Caco-2 (cell line): Measurements from ENCODE around the gene CFAP92. TPM values are rescaled to one million over a fixed set of nuclear protein-coding genes. Genes with fewer than 3 reads are reported as not detected.

ENCODE experiments used
- BruUV-seq: library from RNA; stranded (reverse); fragments of 400-500 nt; replicated peaks from 2 replicates; lab custom pipeline; 2021; lab: Mats Ljungman, UMichigan
- CTCF ChIA-PET: fragments of 300-600 bp; sonication (Branson Sonifier 250); formaldehyde crosslinking; loops from one replicate; lab custom pipeline; 2022; ENCODE audit warnings: antibody characterized with exemption; lab: Charles Lee
- POLR2A ChIA-PET: fragments of 300-600 bp; sonication (Branson Sonifier 250); formaldehyde crosslinking; loops from one replicate; lab custom pipeline; 2022; ENCODE audit warnings: antibody characterized with exemption; lab: Charles Lee
- DNase-seq, 2 experiments: peaks; one replicate each; pipeline versions ENCODE4 v3.0.0 to v3.0.0-alpha.2; 2020 to 2022
- H3K27me3 ChIP-seq: replicated peaks from 2 replicates; pipeline ENCODE4 v1.6.0; 2011; ENCODE audit warnings: low read length; ENCODE audit not compliant: control insufficient read depth, insufficient read depth
- H3K36me3 ChIP-seq: 2 replicates; pipeline ENCODE4 v1.5.1; 2011; ENCODE audit warnings: low read length; ENCODE audit not compliant: control insufficient read depth, insufficient read depth
- H3K4me1 ChIP-seq: fragments of 250-450 bp; sonication (Bioruptor Pico); 2 replicates; pipeline ENCODE4 v1.5.1; 2020; ENCODE audit warnings: mild to moderate bottlenecking
- H3K4me3 ChIP-seq: 2 replicates; pipeline ENCODE4 v1.5.1; 2011; ENCODE audit warnings: low read depth, mild to moderate bottlenecking, control low read depth, low read length
- H3K9me3 ChIP-seq: fragments of 250-450 bp; sonication (Bioruptor Pico); 2 replicates; pipeline ENCODE4 v1.5.1; 2020; ENCODE audit warnings: mild to moderate bottlenecking, moderate library complexity
- H3K27ac Mint-ChIP-seq: one replicate; pipeline ENCODE4 v1.8.0; 2022; ENCODE audit warnings: mixed read lengths; ENCODE audit not compliant: unreplicated experiment
- H3K27me3 Mint-ChIP-seq: one replicate; pipeline ENCODE4 v1.8.0; 2022; ENCODE audit warnings: mixed read lengths; ENCODE audit not compliant: insufficient read depth, unreplicated experiment
- H3K36me3 Mint-ChIP-seq: one replicate; pipeline ENCODE4 v1.8.0; 2022; ENCODE audit warnings: mild to moderate bottlenecking, mixed read lengths; ENCODE audit not compliant: insufficient read depth, unreplicated experiment
- H3K4me1 Mint-ChIP-seq: one replicate; pipeline ENCODE4 v1.8.0; 2022; ENCODE audit warnings: low read depth, mixed read lengths; ENCODE audit not compliant: unreplicated experiment
- H3K4me3 Mint-ChIP-seq: one replicate; pipeline ENCODE4 v1.8.0; 2022; ENCODE audit warnings: mild to moderate bottlenecking, moderate library complexity, mixed read lengths; ENCODE audit not compliant: unreplicated experiment
- H3K9me3 Mint-ChIP-seq: one replicate; pipeline ENCODE4 v1.8.0; 2022; ENCODE audit warnings: mixed read lengths; ENCODE audit not compliant: unreplicated experiment
- CTCF ChIP-seq, 2 experiments: fragments of 200-600 bp in 1 of 2; IDR thresholded peaks; 1 replicate in 1 of 2; 2 replicates in 1 of 2; pipeline versions ENCODE4 v1.5.1 to v1.8.0; 2011 to 2022; ENCODE audit warnings: antibody characterized with exemption in 1 of 2, control low read depth in 1 of 2, inconsistent platforms in 1 of 2, low read depth in 1 of 2, low read length in 1 of 2, mild to moderate bottlenecking in 1 of 2, moderate library complexity in 1 of 2; ENCODE audit not compliant: insufficient read depth in 1 of 2, severe bottlenecking in 1 of 2, unreplicated experiment in 1 of 2
- intact Hi-C: fragments of 100-400 bp; cut with micrococcal nuclease; formaldehyde crosslinking; loops from one replicate; pipeline ENCODE4 v1.10.0; 2022; ENCODE audit not compliant: unreplicated experiment
- total RNA-seq: library from RNA; stranded (reverse); gene quantifications from 2 replicates; pipeline ENCODE4 v1.2.3, GENCODE V29; 2022

Gene CFAP92
- total RNA-seq, 1 experiment from 2014 or later: 5.9 TPM

GRCh38 chr3:128864351-128864811 lies 129.5 kb downstream of the CFAP92 start:
- no peak for DNase-seq
- no peak overlapping the region for H3K4me3 Mint-ChIP-seq
- ChIA-PET POLR2A (no interaction called here), CTCF (no interaction called here)
- H3K27me3 Mint-ChIP-seq: no peaks in the 10 kb centered on the region
- H3K27ac Mint-ChIP-seq: no peak overlapping the region
- Histone ChIP-seq H3K4me3 (no peak overlapping the region), H3K4me1 (no peaks in the 10 kb centered on the region), H3K9me3 (peaks cover 12% of the 10 kb centered on the region), H3K36me3 (no peaks in the 10 kb centered on the region), H3K27me3 (no peaks in the 10 kb centered on the region)
- no peaks in the 10 kb centered on the region for H3K4me1 Mint-ChIP-seq
- no peaks in the 10 kb centered on the region for H3K36me3 Mint-ChIP-seq
- no TSS peak for BruUV-seq
- intact Hi-C loops: no loop called here
- H3K9me3 Mint-ChIP-seq: peaks cover 10% of the 10 kb centered on the region
- TF ChIP-seq CTCF (IDR thresholded peaks at IDR 0.05; ENCODE audit: insufficient read depth in 1 of 2, low read depth in 1 of 2, low read length in 1 of 2, severe bottlenecking in 1 of 2, unreplicated experiment in 1 of 2): no peak

DNA sequence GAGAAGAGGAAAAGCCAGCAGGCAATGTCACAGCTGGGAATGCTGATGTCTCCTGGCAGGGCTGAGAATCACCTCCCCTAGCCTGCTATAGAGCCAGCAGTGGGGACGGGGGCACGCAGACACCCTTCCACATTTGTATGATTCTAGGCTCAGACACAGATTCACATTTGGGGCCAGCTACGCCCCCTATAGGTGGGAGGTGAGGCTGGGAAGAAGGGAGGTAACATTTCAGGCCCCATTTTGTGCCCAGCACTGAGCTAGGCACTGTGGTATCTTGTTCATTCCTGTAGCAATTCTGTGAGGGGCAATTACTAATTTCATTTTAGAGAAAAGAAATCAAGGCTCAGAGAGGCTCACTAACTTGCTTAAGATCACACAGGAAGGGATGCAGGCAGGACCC lies 130.3 kb downstream of the CFAP92 start:
- H3K27me3 Mint-ChIP-seq: no peaks in the 10 kb centered on the region
- TF ChIP-seq CTCF (IDR thresholded peaks at IDR 0.05; ENCODE audit: insufficient read depth in 1 of 2, low read depth in 1 of 2, low read length in 1 of 2, severe bottlenecking in 1 of 2, unreplicated experiment in 1 of 2): no peak
- H3K4me1 Mint-ChIP-seq: no peaks in the 10 kb centered on the region
- H3K4me1 ChIP-seq: no peaks in the 10 kb centered on the region
- no peaks in the 10 kb centered on the region for H3K36me3 ChIP-seq
- H3K9me3 ChIP-seq: peaks cover 20% of the 10 kb centered on the region
- ChIA-PET CTCF (no interaction called here), POLR2A (no interaction called here)
- no TSS peak for BruUV-seq
- H3K4me3 ChIP-seq: no peak overlapping the region
- no peak overlapping the region for H3K4me3 Mint-ChIP-seq
- no peak overlapping the region for H3K27ac Mint-ChIP-seq
- intact Hi-C loops: no loop called here
- H3K27me3 ChIP-seq: no peaks in the 10 kb centered on the region
- DNase-seq: no peak
- peaks cover 16% of the 10 kb centered on the region for H3K9me3 Mint-ChIP-seq
- no peaks in the 10 kb centered on the region for H3K36me3 Mint-ChIP-seq

GRCh38 chr3:128861491-128861890 lies 132.4 kb downstream of the CFAP92 start:
- no TSS peak for BruUV-seq
- H3K4me3 Mint-ChIP-seq: no peak overlapping the region
- DNase-seq: no peak
- no peaks in the 10 kb centered on the region for H3K4me1 Mint-ChIP-seq
- TF ChIP-seq CTCF (IDR thresholded peaks at IDR 0.05; ENCODE audit: insufficient read depth in 1 of 2, low read depth in 1 of 2, low read length in 1 of 2, severe bottlenecking in 1 of 2, unreplicated experiment in 1 of 2): no peak
- intact Hi-C loops: no loop called here
- H3K27me3 ChIP-seq: no peaks in the 10 kb centered on the region
- no peak overlapping the region for H3K27ac Mint-ChIP-seq
- no peaks in the 10 kb centered on the region for H3K27me3 Mint-ChIP-seq
- POLR2A ChIA-PET: no interaction called here
- peaks cover 37% of the 10 kb centered on the region for H3K9me3 Mint-ChIP-seq
- H3K36me3 ChIP-seq: no peaks in the 10 kb centered on the region
- H3K4me3 ChIP-seq: no peak overlapping the region
- H3K4me1 ChIP-seq: no peaks in the 10 kb centered on the region
- CTCF ChIA-PET: no interaction called here
- peaks cover 23% of the 10 kb centered on the region for H3K9me3 ChIP-seq
- H3K36me3 Mint-ChIP-seq: no peaks in the 10 kb centered on the region

Other genes with a start within 250 kb of the CFAP92 start
- gene ACAD9, start 114.5 kb downstream of the CFAP92 start, total RNA-seq: 60.0 and 60.7 TPM in 2 replicates
- gene EFCC1, start 7.2 kb upstream of the CFAP92 start, total RNA-seq: 0.28 and 0.39 TPM in 2 replicates
- not detected in 2 replicates for gene GP9, start 66.7 kb upstream of the CFAP92 start, total RNA-seq
- 10.8 and 12.3 TPM in 2 replicates for gene RAB43, start 127.7 kb upstream of the CFAP92 start, total RNA-seq
- 35.6 and 37.6 TPM in 2 replicates for gene ISY1, start 167.0 kb upstream of the CFAP92 start, total RNA-seq
- gene CNBP, start 189.8 kb upstream of the CFAP92 start, total RNA-seq: 229 and 266 TPM in 2 replicates